ENCODE data around the gene TLCD1. TPM values are rescaled to one million over a fixed set of nuclear protein-coding genes. Genes with fewer than 3 reads are reported as not detected.

TLCD1 gene
- total and polyA plus RNA-seq, 10 of the 15 experiments (the other 5 are each of a cell fraction or from before 2014, with no cell fraction given) = 2.9 to 19.8 (median 7.7) TPM

Small RNA genes within 50 kb of the gene (small RNA-seq; reads per million reads assigned to genes)
- gene SNORD42A (not detected), gene SNORD42B (1.1 reads per million, percentile 37 among the genes with 10 or more reads in this experiment), gene SNORD4A (not detected), gene SNORD4B (not detected)

Other genes starting within 250 kb of the TLCD1 start
Only the 7 nearest of the 19 such genes appear.
- gene SDF2, start 64.3 kb downstream of the TLCD1 start, total RNA-seq (2014; rRNA removed) = 34.1 and 35.8 TPM in 2 replicates
- 32.9 and 34.3 TPM in 2 replicates for gene SDF2, start 64.3 kb downstream of the TLCD1 start, total RNA-seq (2014; rRNA removed; fragmentation: Illumina TruSeq; extraction: Trizol)
- 26.2 and 29.8 TPM in 2 replicates for gene SDF2, start 64.3 kb downstream of the TLCD1 start, total RNA-seq (2021)
- gene SDF2, start 64.3 kb downstream of the TLCD1 start, polyA plus RNA-seq (2011; rRNA removed) = 37.8 and 45.3 TPM in 2 replicates
- 37.7 and 46.1 TPM in 2 replicates for gene SDF2, start 64.3 kb downstream of the TLCD1 start, polyA plus RNA-seq (2014; fragmentation: Illumina TruSeq; extraction: Trizol)
- 10 to 100 TPM; 72.7 to 81.0 TPM for gene SDF2, start 64.3 kb downstream of the TLCD1 start, polyA plus RNA-seq (2014; fragmentation: Nextera tagmentation; extraction: Ambion mirVana)
- gene SDF2, start 64.3 kb downstream of the TLCD1 start, polyA plus RNA-seq (2014; rRNA removed) = 31.4 and 33.5 TPM in 2 replicates
- 10 to 100 TPM; 46.9 to 60.9 TPM for gene SDF2, start 64.3 kb downstream of the TLCD1 start, polyA plus RNA-seq (2016; fragmentation: Nextera tagmentation; extraction: Ambion mirVana)
- gene SUPT6H, start 64.0 kb downstream of the TLCD1 start, total RNA-seq (2014; rRNA removed) = 40.7 and 50.1 TPM in 2 replicates
- 33.0 and 33.8 TPM in 2 replicates for gene SUPT6H, start 64.0 kb downstream of the TLCD1 start, total RNA-seq (2014; rRNA removed; fragmentation: Illumina TruSeq; extraction: Trizol)
- gene SUPT6H, start 64.0 kb downstream of the TLCD1 start, total RNA-seq (2021) = 52.7 and 58.8 TPM in 2 replicates
- gene SUPT6H, start 64.0 kb downstream of the TLCD1 start, polyA plus RNA-seq (2011; rRNA removed) = 25.2 and 41.5 TPM in 2 replicates
- 55.1 and 58.8 TPM in 2 replicates for gene SUPT6H, start 64.0 kb downstream of the TLCD1 start, polyA plus RNA-seq (2014; fragmentation: Illumina TruSeq; extraction: Trizol)
- 1 to 10 TPM; 1.7 to 2.4 TPM for gene SUPT6H, start 64.0 kb downstream of the TLCD1 start, polyA plus RNA-seq (2014; fragmentation: Nextera tagmentation; extraction: Ambion mirVana)
- 44.3 and 51.9 TPM in 2 replicates for gene SUPT6H, start 64.0 kb downstream of the TLCD1 start, polyA plus RNA-seq (2014; rRNA removed)
- gene SUPT6H, start 64.0 kb downstream of the TLCD1 start, polyA plus RNA-seq (2016; fragmentation: Nextera tagmentation; extraction: Ambion mirVana) = 10 to 100 TPM; 32.5 to 33.9 TPM
- 1.1 and 1.5 TPM in 2 replicates for gene PROCA1, start 14.3 kb downstream of the TLCD1 start, total RNA-seq (2014; rRNA removed)
- gene PROCA1, start 14.3 kb downstream of the TLCD1 start, total RNA-seq (2014; rRNA removed; fragmentation: Illumina TruSeq; extraction: Trizol) = 1.5 and 2.6 TPM in 2 replicates
- 1.5 and 2.4 TPM in 2 replicates for gene PROCA1, start 14.3 kb downstream of the TLCD1 start, total RNA-seq (2021)
- 0.99 and 1.4 TPM in 2 replicates for gene PROCA1, start 14.3 kb downstream of the TLCD1 start, polyA plus RNA-seq (2011; rRNA removed)
- gene PROCA1, start 14.3 kb downstream of the TLCD1 start, polyA plus RNA-seq (2014; fragmentation: Illumina TruSeq; extraction: Trizol) = 1.2 and 2.0 TPM in 2 replicates
- under 1 TPM; 0.35 to 0.40 TPM for gene PROCA1, start 14.3 kb downstream of the TLCD1 start, polyA plus RNA-seq (2014; fragmentation: Nextera tagmentation; extraction: Ambion mirVana)
- 2.1 and 4.8 TPM in 2 replicates for gene PROCA1, start 14.3 kb downstream of the TLCD1 start, polyA plus RNA-seq (2014; rRNA removed)
- under 1 TPM; 0.59 to 0.83 TPM for gene PROCA1, start 14.3 kb downstream of the TLCD1 start, polyA plus RNA-seq (2016; fragmentation: Nextera tagmentation; extraction: Ambion mirVana)
- 40.2 and 46.4 TPM in 2 replicates for gene RAB34, start 8.4 kb downstream of the TLCD1 start, total RNA-seq (2014; rRNA removed)
- 24.2 and 26.9 TPM in 2 replicates for gene RAB34, start 8.4 kb downstream of the TLCD1 start, total RNA-seq (2014; rRNA removed; fragmentation: Illumina TruSeq; extraction: Trizol)
- gene RAB34, start 8.4 kb downstream of the TLCD1 start, total RNA-seq (2021) = 28.8 and 33.0 TPM in 2 replicates
- 0.16 and 0.37 TPM in 2 replicates for gene RAB34, start 8.4 kb downstream of the TLCD1 start, polyA plus RNA-seq (2011; rRNA removed)
- gene RAB34, start 8.4 kb downstream of the TLCD1 start, polyA plus RNA-seq (2014; fragmentation: Illumina TruSeq; extraction: Trizol) = 35.7 and 39.0 TPM in 2 replicates
- 10 to 100 TPM; 14.4 to 32.6 TPM for gene RAB34, start 8.4 kb downstream of the TLCD1 start, polyA plus RNA-seq (2014; fragmentation: Nextera tagmentation; extraction: Ambion mirVana)
- 37.5 and 47.7 TPM in 2 replicates for gene RAB34, start 8.4 kb downstream of the TLCD1 start, polyA plus RNA-seq (2014; rRNA removed)
- gene RAB34, start 8.4 kb downstream of the TLCD1 start, polyA plus RNA-seq (2016; fragmentation: Nextera tagmentation; extraction: Ambion mirVana) = 10 to 100 TPM; 30.9 to 37.4 TPM
- gene RPL23A, start 6.2 kb downstream of the TLCD1 start, total RNA-seq (2014; rRNA removed) = 1,231 and 1,339 TPM in 2 replicates
- gene RPL23A, start 6.2 kb downstream of the TLCD1 start, total RNA-seq (2014; rRNA removed; fragmentation: Illumina TruSeq; extraction: Trizol) = 1,926 and 2,065 TPM in 2 replicates
- gene RPL23A, start 6.2 kb downstream of the TLCD1 start, total RNA-seq (2021) = 2,908 and 3,018 TPM in 2 replicates
- gene RPL23A, start 6.2 kb downstream of the TLCD1 start, polyA plus RNA-seq (2011; rRNA removed) = 2,740 and 3,357 TPM in 2 replicates
- 1,904 and 2,135 TPM in 2 replicates for gene RPL23A, start 6.2 kb downstream of the TLCD1 start, polyA plus RNA-seq (2014; fragmentation: Illumina TruSeq; extraction: Trizol)
- over 10,000 TPM in 1 of 2 experiments, 1,000 to 10,000 TPM in 1; 8,970 to 10,319 TPM for gene RPL23A, start 6.2 kb downstream of the TLCD1 start, polyA plus RNA-seq (2014; fragmentation: Nextera tagmentation; extraction: Ambion mirVana)
- gene RPL23A, start 6.2 kb downstream of the TLCD1 start, polyA plus RNA-seq (2014; rRNA removed) = 1,318 and 1,377 TPM in 2 replicates
- 1,000 to 10,000 TPM; 2,984 to 3,180 TPM for gene RPL23A, start 6.2 kb downstream of the TLCD1 start, polyA plus RNA-seq (2016; fragmentation: Nextera tagmentation; extraction: Ambion mirVana)
- 8.8 and 10.5 TPM in 2 replicates for gene NEK8, start 2.6 kb upstream of the TLCD1 start, total RNA-seq (2014; rRNA removed)
- gene NEK8, start 2.6 kb upstream of the TLCD1 start, total RNA-seq (2014; rRNA removed; fragmentation: Illumina TruSeq; extraction: Trizol) = 6.0 and 6.7 TPM in 2 replicates
- gene NEK8, start 2.6 kb upstream of the TLCD1 start, total RNA-seq (2021) = 10.1 and 11.0 TPM in 2 replicates
- gene NEK8, start 2.6 kb upstream of the TLCD1 start, polyA plus RNA-seq (2011; rRNA removed) = 7.9 and 13.2 TPM in 2 replicates
- gene NEK8, start 2.6 kb upstream of the TLCD1 start, polyA plus RNA-seq (2014; fragmentation: Illumina TruSeq; extraction: Trizol) = 7.5 and 8.5 TPM in 2 replicates
- 1 to 10 TPM; 2.3 to 2.9 TPM for gene NEK8, start 2.6 kb upstream of the TLCD1 start, polyA plus RNA-seq (2014; fragmentation: Nextera tagmentation; extraction: Ambion mirVana)
- 14.3 and 15.1 TPM in 2 replicates for gene NEK8, start 2.6 kb upstream of the TLCD1 start, polyA plus RNA-seq (2014; rRNA removed)
- gene NEK8, start 2.6 kb upstream of the TLCD1 start, polyA plus RNA-seq (2016; fragmentation: Nextera tagmentation; extraction: Ambion mirVana) = 10 to 100 TPM; 11.2 to 13.9 TPM
- gene TRAF4, start 17.8 kb upstream of the TLCD1 start, total RNA-seq (2014; rRNA removed) = 134 and 151 TPM in 2 replicates
- gene TRAF4, start 17.8 kb upstream of the TLCD1 start, total RNA-seq (2014; rRNA removed; fragmentation: Illumina TruSeq; extraction: Trizol) = 56.3 and 61.7 TPM in 2 replicates
- 171 and 197 TPM in 2 replicates for gene TRAF4, start 17.8 kb upstream of the TLCD1 start, total RNA-seq (2021)
- gene TRAF4, start 17.8 kb upstream of the TLCD1 start, polyA plus RNA-seq (2011; rRNA removed) = 28.0 and 71.2 TPM in 2 replicates
- 30.6 and 73.8 TPM in 2 replicates for gene TRAF4, start 17.8 kb upstream of the TLCD1 start, polyA plus RNA-seq (2014; fragmentation: Illumina TruSeq; extraction: Trizol)
- 1 to 10 TPM; 3.7 to 8.2 TPM for gene TRAF4, start 17.8 kb upstream of the TLCD1 start, polyA plus RNA-seq (2014; fragmentation: Nextera tagmentation; extraction: Ambion mirVana)
- 152 and 164 TPM in 2 replicates for gene TRAF4, start 17.8 kb upstream of the TLCD1 start, polyA plus RNA-seq (2014; rRNA removed)
- gene TRAF4, start 17.8 kb upstream of the TLCD1 start, polyA plus RNA-seq (2016; fragmentation: Nextera tagmentation; extraction: Ambion mirVana) = 10 to 100 TPM; 46.2 to 56.6 TPM

All from GM12878 (cell line).